ENCODE data around the gene PRXL2A.

Gene PRXL2A

DNA sequence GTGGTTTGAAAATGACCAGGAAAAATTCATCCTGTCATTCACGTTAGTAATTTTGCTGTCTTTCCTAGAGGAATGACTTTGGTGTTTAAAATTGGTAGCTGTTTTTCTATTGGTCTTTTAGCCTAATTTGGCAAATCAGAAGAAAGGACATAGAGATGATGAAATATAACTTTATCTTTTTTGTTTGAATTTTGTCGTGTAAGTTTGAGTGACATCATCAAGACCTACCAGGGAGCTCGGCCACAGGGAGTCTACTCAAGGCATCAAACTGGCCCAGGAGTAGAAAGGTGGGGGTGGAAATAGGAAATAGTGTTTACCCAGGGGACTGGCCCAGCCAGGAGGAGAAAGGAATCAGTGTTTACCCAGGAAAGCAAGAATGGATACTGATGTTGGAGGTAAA is 24.8 kb downstream of the PRXL2A start:
- no peak for DNase-seq (ENCODE audit: extremely low read depth, low read depth)
- TF ChIP-seq CTCF (IDR thresholded peaks at IDR 0.05; ENCODE audit: low read depth, low read length), result no peak

DNA sequence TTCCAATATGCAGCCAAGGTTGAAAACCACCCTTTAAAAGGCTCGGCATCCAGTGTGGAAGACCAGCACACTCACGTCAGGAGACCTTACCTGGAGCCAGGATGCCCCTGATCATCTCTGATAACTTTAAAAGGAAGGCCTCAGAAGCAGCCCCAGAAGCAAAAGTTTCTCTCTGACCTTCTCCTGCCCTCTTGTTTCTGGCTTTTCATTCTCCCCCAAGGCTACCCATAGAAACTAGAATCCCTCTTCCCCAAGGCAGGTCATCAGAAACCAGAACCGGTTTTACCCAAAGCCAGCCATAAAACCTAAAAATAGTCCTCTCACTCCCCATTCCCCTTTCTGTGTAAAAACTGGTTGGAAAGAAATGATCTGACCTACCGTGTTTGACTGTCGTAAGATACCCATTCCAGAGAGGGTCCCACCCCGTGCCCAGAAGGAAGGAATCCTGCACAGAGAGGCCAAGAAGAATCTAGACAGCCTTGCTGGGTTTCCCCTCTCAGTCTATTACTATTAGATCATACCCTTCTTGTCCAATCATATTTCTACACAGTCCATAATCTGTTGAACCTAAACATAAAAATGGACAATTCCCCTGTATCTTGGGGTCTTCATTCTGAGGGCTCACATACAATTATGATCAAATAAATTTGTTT is 28.2 kb downstream of the PRXL2A start:
- TF ChIP-seq CTCF (IDR thresholded peaks at IDR 0.05; ENCODE audit: low read depth, low read length), result no peak
- no peak for DNase-seq (ENCODE audit: extremely low read depth, low read depth)

GRCh38 chr10:80437227-80437626 is 28.9 kb downstream of the PRXL2A start:
- no peak for DNase-seq (ENCODE audit: extremely low read depth, low read depth)
- TF ChIP-seq CTCF (IDR thresholded peaks at IDR 0.05; ENCODE audit: low read depth, low read length), result no peak

GRCh38 chr10:80441831-80442230 is 33.5 kb downstream of the PRXL2A start:
- no peak for TF ChIP-seq CTCF (IDR thresholded peaks at IDR 0.05; ENCODE audit: low read depth, low read length)

DNA sequence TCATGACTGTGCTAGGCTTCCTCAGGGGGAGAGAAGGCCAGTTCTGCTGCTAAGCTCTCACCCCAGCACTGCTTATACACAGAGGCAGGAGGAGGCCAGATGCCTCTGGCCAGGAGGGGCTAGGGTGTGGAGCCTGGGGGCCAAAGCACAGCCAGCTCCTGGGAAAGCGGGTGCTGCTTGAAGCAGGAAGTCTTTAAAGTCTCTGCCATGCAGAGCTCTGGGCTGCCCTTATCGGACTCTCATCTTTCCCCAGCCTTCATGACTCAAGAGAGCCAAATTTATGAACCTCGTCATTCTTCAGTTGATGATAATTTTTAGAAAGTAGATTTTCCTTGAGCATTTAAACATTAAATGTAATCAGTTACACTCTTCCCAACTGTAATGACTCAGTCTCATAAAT is 34.5 kb downstream of the PRXL2A start:
- no peak for DNase-seq (ENCODE audit: extremely low read depth, low read depth)
- TF ChIP-seq CTCF (IDR thresholded peaks at IDR 0.05; ENCODE audit: low read depth, low read length), result no peak

More at GRCh38 chr10:80441831-80442230, 33.5 kb downstream of the PRXL2A start:
- no peak for DNase-seq (ENCODE audit: extremely low read depth, low read depth)

DNA sequence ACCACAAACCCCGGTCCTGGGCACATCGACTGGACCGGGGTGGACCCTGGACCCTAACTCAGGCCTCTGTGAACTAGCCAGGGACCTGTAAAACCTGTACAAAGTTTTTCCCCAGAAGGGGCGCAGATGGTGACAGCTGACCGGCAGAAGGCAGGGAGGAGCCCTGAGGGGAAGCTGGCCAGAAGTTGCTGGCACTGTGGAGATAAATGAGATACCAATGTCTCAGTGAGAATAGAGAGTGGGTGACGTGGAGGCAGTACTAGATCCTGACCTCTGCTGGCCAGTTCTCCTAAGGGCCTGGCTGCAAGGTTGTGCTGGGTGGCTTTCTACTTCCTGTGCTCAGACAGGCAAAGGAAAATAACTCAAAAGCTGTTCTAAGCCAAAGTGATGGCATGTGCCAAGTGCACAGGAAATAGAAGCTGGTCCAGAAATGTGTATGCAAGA is 35.2 kb downstream of the PRXL2A start:
- no peak for DNase-seq (ENCODE audit: extremely low read depth, low read depth)

DNA sequence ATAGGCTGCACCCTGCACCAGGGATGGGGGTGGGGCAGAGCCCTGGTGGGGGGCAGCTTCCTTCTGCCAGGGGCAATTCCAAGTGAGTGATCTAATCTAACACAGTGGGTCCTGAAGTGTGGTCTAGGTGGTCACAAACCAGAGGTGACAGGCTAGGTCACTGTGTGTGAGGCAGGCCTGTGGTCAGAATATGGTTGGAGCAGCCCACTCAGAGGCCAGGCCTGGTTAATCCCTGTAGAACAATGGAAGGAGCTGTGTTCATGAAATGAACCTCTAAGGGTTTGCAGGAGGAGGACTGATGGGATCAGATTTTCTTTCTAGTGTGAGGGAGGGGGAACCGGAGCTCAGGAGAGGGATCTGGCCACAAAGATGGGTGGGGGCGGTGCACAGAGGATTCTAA is 35.8 kb downstream of the PRXL2A start:
- DNase-seq (ENCODE audit: extremely low read depth, low read depth), result no peak
- TF ChIP-seq CTCF (IDR thresholded peaks at IDR 0.05; ENCODE audit: low read depth, low read length), result no peak

More for the DNA sequence above, 35.2 kb downstream of the PRXL2A start:
- peak; percentile 53 for TF ChIP-seq CTCF (IDR thresholded peaks at IDR 0.05; ENCODE audit: low read depth, low read length)
